GM18517 (cell line): Measurements from ENCODE around the gene NASP.

Experiments
- ATAC-seq: cut with Tn5 transposase; IDR thresholded peaks from one replicate; pipeline ENCODE4 v1.9.1; 2021; ENCODE audit warnings: mild to moderate bottlenecking, moderate library complexity; ENCODE audit not compliant: unreplicated experiment

NASP gene

DNA sequence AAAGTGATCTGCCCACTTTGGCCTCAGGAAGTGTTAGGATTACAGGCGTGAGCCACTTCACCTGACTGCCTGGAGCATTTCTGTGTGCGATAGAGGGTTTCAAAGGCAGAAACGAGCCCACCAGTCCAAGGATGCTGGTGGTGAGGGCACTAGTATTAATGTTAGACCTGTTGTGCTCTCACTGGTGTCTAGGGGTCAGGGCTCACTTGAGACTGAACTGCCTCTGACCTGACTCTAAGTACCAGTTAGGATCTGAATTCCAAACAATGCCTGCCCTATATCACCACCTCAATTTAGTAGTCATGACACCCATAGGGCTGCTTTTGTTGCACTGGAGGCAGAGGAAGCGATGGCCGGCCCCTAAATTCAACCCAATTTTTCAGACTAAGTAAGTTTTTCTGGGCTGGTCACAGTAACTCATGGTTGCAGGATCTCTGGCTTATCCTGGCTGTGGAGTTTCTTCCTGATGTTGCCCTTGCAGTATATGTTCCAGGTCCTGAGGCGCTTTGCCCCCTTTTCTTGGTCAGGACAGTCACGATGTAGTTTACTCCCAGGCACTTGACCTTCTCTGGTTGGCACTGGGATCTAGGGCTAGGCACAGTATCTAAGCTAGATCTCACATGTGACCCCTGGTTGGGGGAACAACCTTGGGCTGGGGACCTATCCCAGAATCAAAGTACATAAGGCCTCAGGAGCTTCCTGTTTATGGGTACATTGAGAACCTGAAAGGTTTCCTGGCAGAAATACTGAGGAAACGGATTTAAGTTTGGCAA lies 35.5 kb downstream of the NASP start:
- ATAC-seq = no peak

DNA sequence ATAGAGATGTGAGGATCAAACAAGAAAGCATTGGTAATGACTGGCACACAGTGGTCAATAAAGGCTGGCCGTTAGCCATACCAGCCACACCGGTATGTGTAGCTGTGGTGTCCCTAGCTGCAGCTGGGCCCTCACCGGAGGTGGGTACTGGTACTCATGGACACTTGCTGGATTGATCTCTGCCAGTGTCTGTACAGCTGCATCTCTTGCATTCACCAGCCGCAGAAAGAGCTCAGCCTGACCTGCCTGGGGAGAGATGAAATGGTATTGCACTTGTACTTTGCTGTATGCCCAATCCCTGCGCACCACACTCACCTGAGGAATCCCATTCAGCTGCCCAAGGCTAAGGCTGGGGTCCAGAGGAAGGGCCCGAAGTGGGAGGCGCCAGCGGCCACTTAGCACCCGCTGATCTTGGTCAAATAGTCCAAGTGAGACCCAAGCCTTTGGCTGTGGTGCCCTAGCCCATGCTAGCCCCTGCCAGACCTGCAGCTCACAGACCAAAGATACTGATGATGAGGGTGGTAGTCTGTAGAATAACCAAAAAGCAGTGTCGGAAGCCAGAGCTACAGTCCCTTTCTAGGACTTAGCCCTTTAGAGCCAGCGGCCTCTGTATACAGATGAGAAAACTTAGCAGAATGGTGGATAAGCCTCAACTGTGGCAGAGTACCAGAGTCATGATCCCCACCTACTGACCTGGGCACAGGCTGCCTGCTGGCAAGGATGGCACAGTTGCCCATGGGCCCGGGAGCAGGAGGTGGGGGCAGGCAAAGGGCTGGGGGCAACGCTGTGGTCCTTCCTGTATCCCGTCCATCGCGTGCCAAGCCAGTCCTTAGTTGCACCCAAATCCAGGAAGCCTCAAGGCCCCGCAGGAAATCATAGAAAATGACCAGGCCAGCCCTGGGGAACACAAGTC lies 37.0 kb downstream of the NASP start:
- no peak for ATAC-seq

DNA sequence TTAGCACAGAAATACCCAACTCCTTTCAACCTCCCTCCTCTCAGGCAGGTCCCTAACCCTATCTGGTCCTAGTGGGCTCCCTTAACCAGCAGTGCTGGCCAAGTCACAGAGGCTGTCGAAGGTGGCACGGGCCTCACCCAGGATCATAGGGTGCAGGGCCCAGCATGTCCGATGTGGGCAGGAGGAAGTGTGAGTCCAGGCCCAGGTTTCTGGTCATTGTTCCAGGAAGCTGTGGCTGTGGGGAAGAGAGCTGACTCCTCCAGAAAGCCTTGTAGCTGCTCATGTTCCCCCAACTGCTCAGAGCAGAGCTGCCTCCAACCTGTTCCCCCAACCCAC lies 37.6 kb downstream of the NASP start:
- no peak for ATAC-seq

DNA sequence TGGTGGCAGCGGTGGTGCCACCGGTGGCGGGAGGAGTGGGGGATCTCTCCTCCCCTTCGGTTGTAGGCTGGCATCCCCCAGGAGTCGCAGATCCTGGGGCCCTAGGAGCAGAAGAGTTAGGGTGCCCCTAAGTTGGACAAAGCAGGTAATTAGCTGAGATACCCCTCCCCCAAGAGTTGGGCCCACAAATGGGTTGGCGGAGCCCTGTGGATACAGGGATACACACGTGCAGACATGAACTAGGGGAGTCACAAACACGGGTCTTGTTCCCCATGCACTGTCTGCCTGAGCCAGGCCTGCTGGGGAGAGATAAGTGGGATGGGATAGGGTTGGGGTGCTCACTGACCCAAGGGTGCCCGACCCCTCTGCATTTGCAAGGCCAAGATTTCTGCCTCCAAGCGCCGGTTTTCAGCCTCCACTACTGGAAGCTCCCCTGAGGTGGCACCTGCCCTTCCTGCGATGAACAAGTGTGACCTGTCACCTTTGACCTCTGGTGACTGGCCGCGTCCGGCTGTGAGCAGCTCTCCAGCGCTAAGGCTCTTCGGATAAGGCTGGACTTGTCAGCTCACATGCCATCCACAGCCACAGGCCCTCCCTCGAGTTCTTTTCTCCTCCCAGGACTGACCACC lies 38.2 kb downstream of the NASP start:
- no peak for ATAC-seq

DNA sequence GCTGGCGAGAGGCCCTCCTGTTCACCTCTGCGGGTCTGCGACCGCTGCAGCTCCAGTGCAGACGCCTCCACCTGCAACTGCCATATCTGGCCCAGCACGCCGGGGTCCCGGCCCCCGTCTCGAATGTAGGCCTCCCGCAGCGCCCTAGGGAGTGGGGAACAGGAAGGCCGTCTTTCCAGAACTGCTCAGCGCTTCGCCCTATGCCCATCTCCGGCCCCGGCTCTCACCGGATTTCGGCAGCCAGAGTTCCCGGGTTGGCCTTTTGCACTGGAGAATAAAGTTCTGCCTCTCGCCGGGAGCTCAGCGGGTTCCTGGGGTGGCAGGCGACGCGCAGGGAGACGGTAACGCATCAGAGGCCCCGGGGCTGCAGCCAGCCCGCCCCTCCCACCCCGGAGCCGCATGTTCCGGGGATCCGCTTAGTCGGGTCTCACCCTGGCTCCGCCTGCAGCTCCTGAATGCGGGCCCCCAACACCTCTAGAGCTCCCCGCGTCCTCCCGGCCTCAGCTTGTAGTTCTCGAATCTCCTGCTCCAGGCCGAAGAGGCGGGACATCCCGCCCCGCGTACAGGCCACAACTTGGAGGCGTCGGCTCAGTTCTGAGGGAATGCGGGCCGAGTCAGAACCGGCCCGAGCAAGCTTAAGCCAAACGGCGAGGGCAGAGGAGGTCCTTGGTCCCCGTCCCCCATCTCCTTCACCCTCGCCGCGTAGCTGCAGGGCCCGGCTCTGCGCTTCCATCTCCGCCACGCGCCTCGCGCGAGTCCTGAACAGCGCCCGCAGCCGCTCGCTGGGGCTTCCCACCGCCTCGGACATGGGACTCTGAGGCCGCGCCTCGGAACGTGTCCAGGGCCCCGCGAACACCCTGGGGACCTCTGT lies 38.9 kb downstream of the NASP start:
- no peak for ATAC-seq

DNA sequence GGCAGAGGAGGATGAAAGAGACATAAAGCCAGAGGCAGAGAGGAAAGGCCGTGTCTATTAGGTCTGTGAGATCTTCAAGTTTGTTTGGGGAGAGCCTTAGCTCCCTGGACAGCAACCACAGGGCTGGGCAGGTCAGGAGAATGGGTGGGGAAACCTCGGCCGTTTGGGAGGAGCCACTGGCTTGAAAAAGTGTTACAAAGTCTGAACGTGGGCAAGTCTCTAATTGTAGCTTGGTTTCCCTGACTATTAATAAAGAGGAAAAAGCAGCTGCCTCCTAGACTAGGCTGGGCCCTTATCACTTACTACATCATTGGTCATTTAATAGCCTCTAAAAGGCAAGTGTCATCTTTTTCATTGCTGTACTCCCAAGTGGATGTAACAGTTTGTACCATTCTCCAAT lies 40.1 kb downstream of the NASP start, which contains the start of gene CCDC17:
Gene CCDC17, minus strand, starts transcription at position 83 of the 400 bp plus-strand sequence. CDS start 145 bp downstream, outside the sequence.
- no peak for ATAC-seq

DNA sequence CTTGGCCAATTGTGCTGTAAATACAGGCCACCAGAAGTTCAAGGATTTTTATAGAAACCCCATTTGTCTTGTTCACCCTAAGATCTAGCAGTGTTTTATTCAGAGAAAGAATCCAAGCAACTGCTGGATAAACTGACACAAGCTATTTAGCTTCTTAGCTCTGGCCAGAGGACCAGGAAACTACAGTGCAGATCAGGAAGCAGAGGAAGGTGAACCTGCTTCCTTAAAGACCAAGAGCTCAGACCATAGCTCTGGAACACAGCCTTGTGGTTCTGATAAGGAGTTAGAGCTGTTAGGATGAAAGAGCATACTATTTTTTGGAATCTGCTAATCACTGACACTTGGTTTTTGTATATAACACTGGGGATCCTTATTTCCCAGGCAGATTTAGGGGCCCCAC lies 45.2 kb downstream of the NASP start:
- ATAC-seq = no peak

DNA sequence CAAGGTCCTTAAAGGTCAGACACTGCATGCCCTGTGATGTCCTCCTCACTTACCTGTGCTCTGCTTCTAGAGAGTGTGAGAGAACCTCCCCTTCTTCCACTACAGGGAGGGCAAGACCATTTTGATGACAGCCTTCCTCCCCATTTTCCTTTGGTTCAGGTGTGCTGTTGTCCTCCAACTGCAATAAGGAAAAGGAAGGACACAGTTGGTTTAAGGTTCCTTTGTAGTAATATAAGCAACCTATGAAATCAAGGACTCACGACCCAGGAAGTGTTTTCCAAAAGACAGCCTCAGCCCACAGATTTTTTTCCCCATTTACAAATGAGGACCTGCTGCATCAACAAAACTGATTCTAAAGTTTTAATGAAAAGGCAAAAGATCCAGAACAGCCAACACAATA lies 46.6 kb downstream of the NASP start:
- no peak for ATAC-seq

DNA sequence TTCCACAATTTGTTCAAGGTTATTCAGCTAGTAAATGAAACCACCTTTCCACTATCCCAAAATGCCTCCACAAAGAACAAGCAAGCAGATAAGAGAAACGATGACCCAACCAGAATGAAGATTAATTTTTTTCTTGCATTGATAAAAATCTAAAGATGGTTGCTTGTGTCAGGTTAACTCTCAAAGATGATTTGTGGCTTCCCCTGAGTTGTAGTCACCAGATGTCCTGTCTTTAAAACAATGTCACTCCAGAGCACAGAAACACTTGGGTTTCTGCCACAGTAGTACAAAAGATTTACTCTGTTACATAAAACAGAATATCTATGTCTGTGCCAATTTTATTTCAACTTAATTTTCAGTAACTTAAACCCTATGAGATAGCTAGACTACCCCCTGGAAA lies 51.4 kb downstream of the NASP start:
- ATAC-seq = no peak

DNA sequence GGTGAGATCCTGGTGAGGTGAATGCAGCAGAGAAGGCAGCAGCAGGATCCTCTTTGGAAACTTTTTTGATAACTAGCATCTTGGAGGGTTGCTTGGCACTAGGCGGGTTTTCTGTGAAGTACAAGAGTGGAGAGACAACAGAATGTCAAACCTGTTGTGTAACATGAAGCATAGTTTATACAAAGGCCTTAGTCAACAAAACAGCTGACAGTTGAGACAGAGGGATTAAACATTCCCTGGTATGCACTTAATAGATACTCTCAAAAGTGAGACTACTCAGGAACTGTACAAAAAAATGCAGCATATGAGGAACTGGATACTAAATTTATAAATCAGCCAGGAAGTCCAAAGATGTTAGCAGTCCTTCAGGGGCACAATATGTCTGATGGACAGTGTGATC lies 56.5 kb downstream of the NASP start:
- no peak for ATAC-seq

DNA sequence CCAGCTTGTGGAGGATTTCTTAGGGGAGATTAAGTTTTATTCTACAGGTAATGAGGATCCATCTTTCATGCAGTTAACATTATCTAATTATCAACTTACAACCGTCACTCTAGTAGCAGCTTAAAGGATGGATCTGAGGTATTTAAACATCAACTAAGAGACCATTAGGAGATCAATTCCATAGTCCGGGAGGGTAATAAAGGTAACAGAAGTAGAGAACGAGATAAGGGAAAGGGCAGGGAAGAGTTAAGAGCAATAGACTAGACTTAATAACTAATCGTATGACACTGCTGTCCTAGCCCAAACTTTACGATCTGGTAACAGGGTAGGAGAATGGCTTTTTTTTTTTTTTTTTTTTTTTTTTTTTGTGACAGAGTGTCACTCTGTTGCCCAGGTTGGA lies 59.5 kb downstream of the NASP start:
- no peak for ATAC-seq

DNA sequence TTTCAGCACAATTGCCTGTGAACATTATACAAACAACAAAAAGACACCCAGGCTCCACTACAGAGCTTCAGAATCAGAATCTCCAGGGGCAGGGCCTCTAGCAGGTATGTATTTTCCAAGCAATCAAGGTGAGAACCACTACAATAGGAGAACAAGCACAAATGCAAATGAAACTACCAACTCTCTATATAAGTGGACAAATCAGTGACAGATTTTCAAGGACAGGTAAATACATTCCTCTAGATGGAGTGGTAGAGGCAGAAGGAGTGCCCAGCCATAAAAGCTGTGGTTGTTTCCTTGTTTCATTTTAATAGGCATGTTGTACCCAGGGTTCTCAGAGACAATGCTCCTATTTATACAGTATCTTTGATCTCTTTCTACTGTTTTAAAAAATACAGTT lies 60.1 kb downstream of the NASP start:
- ATAC-seq = no peak

DNA sequence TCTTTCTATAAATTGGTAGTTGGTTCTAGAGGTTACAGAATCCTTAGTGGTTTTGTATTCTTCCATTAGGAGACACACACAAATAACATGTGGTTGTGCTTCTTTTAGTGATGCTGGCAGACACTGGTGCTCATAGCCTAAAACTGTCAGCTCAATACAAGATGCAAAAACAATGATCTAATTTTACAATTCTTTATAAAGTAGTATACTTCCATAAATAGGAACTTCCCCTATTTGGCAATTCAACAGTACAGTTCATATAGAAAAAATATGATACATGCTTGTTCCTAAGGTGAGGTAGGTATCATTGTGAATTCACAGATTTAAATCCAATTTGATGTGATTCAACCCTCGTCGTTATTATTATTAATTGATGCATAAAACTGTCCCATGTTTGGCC lies 60.8 kb downstream of the NASP start:
- no peak for ATAC-seq

DNA sequence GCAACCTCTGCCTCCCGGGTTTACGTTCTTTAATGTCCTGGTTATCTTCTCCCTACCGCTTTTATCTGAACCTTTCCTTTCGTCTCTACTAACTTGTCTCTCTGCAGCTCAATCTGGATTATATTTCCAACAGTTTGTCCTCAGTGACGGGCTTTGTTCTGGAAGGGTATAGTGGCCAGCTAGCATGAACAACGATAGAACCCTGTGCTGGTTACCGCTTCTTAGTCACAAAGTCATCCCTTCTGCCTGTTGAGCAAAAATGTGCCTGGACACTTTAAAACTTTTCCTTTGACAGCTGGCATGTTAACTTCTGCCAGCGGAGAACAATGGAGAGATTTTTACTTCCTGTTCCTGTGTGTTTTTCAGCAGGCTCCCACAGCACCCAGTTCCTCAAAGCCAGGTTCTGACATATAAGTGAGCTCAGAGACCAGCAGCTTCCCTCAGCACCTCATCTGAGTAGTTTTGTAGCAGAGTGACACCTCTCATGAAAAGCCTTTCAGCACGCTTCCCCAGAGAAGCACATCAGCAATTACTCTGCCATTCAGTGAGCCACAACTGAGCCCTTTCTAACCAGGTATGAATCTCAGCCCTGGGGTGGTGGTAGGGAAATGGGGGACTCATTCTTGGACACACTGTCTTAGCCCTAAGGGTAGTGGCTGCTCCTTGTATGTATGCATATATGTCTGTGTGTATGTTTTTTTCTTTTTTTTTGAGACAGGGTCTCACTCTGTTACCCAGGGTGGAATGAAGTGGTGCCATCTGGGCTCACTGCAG lies 63.6 kb downstream of the NASP start:
- ATAC-seq = no peak

DNA sequence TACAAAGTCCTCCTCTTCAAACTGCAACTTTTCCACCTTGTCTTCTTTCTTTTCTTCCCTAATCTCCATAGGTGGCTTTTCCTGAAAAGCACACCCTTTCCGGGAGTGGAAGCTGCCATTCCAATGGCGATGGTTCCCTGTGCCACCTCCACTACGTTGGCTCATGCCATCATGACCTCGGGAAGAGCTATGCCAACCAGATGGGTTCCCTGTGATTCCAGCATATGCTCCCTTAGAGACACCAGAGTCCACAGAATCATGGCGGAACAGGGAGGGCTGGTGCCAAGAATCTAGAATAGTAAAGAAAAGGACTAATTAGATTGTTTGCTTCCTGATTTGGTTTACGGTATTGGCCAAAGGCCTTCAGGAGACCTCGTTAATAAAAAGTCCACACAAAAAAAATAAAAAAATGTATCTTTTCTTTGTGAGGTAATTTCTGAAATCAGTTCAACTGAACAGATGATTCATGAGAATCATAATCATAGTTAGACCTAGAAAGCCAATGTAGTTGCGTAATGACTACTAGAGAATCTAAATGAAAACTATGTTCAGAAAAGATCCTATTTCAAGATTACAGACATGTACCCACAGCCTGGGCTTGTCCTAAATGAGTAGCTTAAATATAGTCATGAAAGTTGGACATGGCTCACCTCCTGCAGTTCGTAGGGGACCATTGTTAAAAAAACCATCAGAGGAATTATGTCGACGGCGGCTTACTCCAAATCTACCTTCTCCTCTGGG lies 70.9 kb downstream of the NASP start:
- ATAC-seq = no peak

DNA sequence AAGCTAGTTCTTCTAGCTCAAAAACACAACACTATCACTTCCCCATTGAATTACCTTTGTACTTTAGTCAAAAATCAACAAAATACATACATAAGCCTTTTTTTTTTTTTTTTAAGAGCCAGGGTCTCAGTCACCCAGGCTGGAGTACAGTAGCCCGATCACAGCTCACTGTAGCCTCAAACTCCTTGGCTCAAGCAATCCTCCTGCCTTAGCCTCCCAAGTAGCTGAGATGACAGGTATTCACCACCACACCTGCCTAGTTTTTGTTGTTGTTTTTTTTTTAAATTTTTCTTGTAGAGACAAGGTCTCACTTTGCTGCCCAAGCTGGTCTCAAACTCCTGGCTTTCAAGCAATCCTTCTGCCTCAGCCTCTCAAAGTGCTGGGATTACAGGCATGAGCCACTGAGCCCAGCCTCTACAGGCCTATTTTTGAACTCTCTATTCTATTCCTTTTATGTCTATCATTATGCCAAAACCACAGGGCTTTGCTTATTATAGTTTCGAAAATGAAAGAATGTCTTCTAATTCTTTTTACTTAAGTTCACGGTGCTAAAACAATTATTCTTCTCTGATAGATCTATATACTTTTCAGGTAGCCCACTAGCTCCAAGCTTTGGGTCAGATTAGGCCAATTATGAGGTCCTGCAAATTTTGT lies 72.9 kb downstream of the NASP start:
- no peak for ATAC-seq

DNA sequence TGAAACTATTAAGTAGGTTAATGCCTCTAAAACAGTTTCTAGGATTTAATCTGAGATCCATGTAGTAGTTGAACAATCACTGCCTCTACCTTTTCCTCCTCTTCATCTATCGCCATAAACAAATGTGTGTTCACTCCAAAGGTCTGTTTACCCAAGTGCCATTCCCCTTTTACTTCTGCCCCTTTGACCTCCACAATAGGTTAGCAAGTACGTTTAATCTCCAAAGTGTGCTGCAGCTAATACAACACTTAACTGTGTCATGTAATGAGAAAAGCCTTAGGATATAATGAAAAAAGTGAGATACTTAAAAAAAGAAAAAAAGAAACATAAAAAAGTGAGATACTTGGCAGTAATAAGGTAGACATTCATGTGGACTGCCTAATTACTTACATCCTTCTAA lies 74.3 kb downstream of the NASP start:
- no peak for ATAC-seq

DNA sequence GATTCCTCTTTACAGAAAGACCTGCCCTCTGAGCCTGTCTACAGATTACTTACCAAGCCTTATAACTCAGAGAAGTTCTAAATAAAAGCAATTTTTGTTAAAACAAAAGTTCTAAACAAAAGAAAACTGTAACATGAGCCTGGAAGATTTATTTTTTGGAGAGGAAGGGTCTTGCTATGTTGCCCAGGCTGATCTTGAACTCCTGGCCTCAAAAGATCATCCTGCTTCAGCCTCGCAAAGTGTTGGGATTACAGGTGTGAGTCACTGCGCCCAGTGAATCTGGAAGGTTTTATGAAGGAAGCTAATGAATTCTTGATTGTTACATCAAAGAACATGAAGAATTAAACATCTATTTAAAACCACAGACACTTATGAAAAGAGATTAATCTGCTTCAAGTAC lies 75.4 kb downstream of the NASP start:
- ATAC-seq = no peak

DNA sequence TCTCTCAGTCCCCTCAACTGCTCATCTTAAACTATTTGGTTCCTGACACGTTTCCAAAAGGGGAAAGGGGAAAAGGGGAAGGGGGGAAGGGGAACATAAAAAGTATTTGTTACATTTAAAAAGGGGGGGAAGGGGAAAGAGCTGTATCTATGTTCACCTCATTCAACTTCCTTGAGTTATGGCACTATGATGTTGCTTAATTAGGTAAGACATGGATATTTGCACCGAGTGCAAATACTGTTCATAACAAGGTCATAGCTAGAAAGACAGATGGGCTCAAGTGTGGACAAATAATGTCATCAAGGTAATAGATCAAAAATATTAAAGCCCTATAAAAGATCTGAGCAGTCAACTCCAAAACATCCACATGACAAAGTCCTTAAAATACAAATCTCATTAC lies 76.5 kb downstream of the NASP start:
- ATAC-seq = no peak
